HFFc6 (cell line): Measurements from ENCODE around the gene CIRBP. TPM values are rescaled to one million over a fixed set of nuclear protein-coding genes. Genes with fewer than 3 reads are reported as not detected.

Experiments
- DNase-seq: peaks from one replicate; pipeline ENCODE4 v3.0.0-alpha.2; 2018
- H3K27ac Mint-ChIP-seq: 2 replicates; pipeline ENCODE4 v1.8.0; 2020; ENCODE audit warnings: mild to moderate bottlenecking, mixed read lengths
- H3K27me3 Mint-ChIP-seq: 2 replicates; pipeline ENCODE4 v1.8.0; 2021; ENCODE audit warnings: mild to moderate bottlenecking, moderate library complexity, mixed read lengths; ENCODE audit not compliant: insufficient read depth
- H3K36me3 Mint-ChIP-seq: 2 replicates; pipeline ENCODE4 v1.8.0; 2021; ENCODE audit warnings: low read depth, mixed read lengths
- H3K4me1 Mint-ChIP-seq: 2 replicates; pipeline ENCODE4 v1.8.0; 2020; ENCODE audit warnings: low read depth, mixed read lengths
- H3K4me3 Mint-ChIP-seq: 2 replicates; pipeline ENCODE4 v1.8.0; 2020; ENCODE audit warnings: mild to moderate bottlenecking, moderate library complexity, mixed read lengths
- H3K9me3 Mint-ChIP-seq: 2 replicates; pipeline ENCODE4 v1.8.0; 2020; ENCODE audit warnings: mild to moderate bottlenecking, mixed read lengths
- total RNA-seq, 6 experiments: library from RNA; stranded (reverse); fragmentation: NEBNext Ultra II Directional; extraction: Animal tissue kit (Norgen Biotek cat#: 25700); gene quantifications; 2 replicates in 1 of 6; 3 replicates in 5 of 6; pipeline ENCODE4 v1.2.3, GENCODE V29; 2021
- TF ChIP-seq, protein P1 (sequence below): fragments of 200-600 bp; sonication (generic); IDR thresholded peaks from 2 replicates; pipeline ENCODE4 v1.5.0; 2021; ENCODE audit warnings: antibody characterized with exemption, mild to moderate bottlenecking

The CIRBP gene
- total RNA-seq, 6 experiments from 2014 or later = 160 to 243 (median 190) TPM

DNA sequence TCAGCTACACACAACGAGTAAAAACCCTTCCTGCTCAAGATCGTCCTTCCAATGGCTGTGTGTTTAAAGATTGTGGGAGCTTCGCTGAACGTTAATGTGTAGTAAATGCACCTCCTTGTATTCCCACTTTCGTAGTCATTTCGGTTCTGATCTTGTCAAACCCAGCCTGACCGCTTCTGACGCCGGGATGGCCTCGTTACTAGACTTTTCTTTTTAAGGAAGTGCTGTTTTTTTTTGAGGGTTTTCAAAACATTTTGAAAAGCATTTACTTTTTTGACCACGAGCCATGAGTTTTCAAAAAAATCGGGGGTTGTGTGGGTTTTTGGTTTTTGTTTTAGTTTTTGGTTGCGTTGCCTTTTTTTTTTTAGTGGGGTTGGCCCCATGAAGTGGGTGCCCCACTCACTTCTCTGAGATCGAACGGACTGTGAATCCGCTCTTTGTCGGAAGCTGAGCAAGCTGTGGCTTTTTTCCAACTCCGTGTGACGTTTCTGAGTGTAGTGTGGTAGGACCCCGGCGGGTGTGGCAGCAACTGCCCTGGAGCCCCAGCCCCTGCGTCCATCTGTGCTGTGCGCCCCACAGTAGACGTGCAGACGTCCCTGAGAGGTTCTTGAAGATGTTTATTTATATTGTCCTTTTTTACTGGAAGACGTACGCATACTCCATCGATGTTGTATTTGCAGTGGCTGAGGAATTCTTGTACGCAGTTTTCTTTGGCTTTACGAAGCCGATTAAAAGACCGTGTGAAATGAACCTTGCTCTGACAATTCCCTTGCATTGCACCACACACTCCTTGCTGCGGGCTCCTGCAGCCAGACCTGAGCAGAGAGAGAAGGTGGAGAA lies 3.5 kb downstream of the CIRBP start:
- peaks cover 45% of the 10 kb centered on the region for H3K36me3 Mint-ChIP-seq
- H3K27me3 Mint-ChIP-seq = peaks cover 21% of the 10 kb centered on the region
- H3K9me3 Mint-ChIP-seq = no peaks in the 10 kb centered on the region
- peak overlapping the region; percentile 65 for H3K27ac Mint-ChIP-seq
- TF ChIP-seq, protein P1, sequence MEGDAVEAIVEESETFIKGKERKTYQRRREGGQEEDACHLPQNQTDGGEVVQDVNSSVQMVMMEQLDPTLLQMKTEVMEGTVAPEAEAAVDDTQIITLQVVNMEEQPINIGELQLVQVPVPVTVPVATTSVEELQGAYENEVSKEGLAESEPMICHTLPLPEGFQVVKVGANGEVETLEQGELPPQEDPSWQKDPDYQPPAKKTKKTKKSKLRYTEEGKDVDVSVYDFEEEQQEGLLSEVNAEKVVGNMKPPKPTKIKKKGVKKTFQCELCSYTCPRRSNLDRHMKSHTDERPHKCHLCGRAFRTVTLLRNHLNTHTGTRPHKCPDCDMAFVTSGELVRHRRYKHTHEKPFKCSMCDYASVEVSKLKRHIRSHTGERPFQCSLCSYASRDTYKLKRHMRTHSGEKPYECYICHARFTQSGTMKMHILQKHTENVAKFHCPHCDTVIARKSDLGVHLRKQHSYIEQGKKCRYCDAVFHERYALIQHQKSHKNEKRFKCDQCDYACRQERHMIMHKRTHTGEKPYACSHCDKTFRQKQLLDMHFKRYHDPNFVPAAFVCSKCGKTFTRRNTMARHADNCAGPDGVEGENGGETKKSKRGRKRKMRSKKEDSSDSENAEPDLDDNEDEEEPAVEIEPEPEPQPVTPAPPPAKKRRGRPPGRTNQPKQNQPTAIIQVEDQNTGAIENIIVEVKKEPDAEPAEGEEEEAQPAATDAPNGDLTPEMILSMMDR = no peak
- H3K4me3 Mint-ChIP-seq = peak overlapping the region; percentile 50; the same call in 1 of the 2 replicates
- no peak for DNase-seq
- peaks cover 59% of the 10 kb centered on the region for H3K4me1 Mint-ChIP-seq

DNA sequence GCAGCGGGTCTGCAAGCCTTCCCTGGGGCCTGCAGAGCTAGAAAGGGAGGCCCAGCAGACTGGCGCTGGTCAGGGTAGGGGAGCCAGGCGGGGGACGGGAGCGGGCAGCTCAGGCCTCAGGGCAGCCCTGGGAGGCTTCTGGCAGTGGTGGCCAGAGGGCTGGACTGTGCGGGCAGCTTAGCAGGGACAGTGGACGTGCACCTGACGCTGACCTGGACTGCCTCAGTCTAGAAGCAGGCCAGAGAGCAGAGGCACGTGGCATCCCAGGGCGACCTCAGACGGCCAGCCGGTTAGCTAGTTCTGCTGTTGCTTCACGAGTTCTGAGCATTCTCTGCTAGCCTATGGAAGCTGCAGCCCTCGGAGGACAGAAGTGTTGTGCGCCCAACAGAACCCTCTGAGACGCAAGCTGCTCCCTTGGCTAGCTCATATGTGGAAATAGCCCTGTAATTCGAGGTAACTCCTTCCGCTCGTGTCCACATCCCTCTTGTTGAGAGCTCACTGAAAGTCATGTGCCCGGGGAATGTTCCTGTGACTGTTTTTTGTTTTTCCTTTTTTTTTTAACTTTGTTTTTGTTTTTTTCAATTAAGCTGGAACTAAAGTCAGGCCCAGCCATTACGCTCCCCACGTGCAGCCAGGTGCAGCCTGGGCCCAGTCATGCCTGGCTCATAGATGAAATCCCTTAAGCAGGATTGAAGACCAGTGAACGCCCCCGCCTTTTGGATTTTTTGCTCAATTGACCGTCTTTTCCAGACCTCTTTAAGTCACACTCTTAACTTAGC lies 4.3 kb downstream of the CIRBP start:
- Mint-ChIP-seq H3K4me1 (peaks cover 51% of the 10 kb centered on the region), H3K27ac (peak overlapping the region; percentile 66), H3K4me3 (peak overlapping the region; percentile 66), H3K9me3 (no peaks in the 10 kb centered on the region), H3K36me3 (peaks cover 45% of the 10 kb centered on the region), H3K27me3 (peaks cover 21% of the 10 kb centered on the region)
- TF ChIP-seq, protein P1 = no peak
- no peak for DNase-seq

DNA sequence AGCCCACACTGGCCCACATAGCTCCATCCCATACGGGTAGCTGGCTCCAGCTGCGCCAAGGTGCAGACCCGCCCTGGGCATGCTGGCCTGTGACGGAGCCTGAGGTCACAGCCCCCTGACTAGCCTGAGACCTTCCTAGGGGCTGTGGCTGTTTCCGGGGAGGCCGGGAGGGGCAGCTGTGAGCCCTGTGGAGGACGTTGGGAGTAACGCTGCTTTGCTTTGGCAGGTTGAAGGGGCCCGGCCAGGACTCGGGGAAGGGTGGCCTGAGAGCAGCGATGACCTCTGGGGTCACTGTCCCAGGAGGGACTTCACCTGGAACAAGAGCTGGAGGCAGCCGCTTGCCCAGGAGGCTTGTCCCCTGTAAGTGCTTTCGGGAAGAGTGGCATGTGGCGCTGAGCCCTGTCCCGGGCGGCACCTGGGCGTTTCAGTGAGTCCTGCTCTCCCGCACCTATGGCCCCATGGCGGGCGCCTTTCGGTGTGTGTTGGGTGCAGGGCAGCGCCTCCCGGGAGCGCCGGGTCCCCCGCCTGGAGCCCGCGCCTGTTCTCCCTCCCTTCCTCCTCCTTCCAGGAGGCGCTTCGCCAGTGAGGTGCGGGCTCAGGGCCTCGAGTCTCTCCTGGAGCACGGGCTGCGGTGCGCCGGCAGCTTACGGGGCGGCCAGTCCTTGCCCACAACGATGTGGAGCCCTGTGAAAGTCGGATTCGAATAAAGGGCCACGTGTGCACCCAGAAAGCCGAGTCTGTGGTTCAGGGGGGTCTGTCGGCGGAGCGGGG lies 5.1 kb downstream of the CIRBP start:
- Mint-ChIP-seq H3K4me3 (peak overlapping the region; percentile 69), H3K9me3 (no peaks in the 10 kb centered on the region), H3K27ac (peak overlapping the region; percentile 66), H3K4me1 (peaks cover 45% of the 10 kb centered on the region), H3K27me3 (peaks cover 19% of the 10 kb centered on the region), H3K36me3 (peaks cover 45% of the 10 kb centered on the region)
- TF ChIP-seq, protein P1 = no peak
- DNase-seq = no peak

- no peak for DNase-seq
- Mint-ChIP-seq H3K4me1 (peaks cover 48% of the 10 kb centered on the region), H3K4me3 (peak overlapping the region; percentile 69), H3K27ac (peak overlapping the region; percentile 61; the same call in 1 of the 2 replicates), H3K9me3 (no peaks in the 10 kb centered on the region), H3K36me3 (peaks cover 44% of the 10 kb centered on the region), H3K27me3 (peaks cover 17% of the 10 kb centered on the region)
- TF ChIP-seq, protein P1 = no peak
These were observed 5.7 kb downstream of the CIRBP start for GRCh38 chr19:1274852-1275259.

- peaks cover 44% of the 10 kb centered on the region for H3K36me3 Mint-ChIP-seq
- TF ChIP-seq, protein P1 = peak; percentile 20; the same call in 1 of the 2 replicates
- peaks cover 12% of the 10 kb centered on the region for H3K27me3 Mint-ChIP-seq
These were observed 6.3 kb downstream of the CIRBP start, which contains the start of gene FAM174C for GRCh38 chr19:1275260-1275975. Gene FAM174C (plus strand): TSS chr19:1275530. CDS start chr19:1275550, 20 bp downstream.

More at GRCh38 chr19:1275260-1275975, 6.3 kb downstream of the CIRBP start, which contains the start of gene FAM174C:
- Mint-ChIP-seq H3K4me1 (peaks cover 48% of the 10 kb centered on the region), H3K9me3 (no peaks in the 10 kb centered on the region), H3K4me3 (peak within 1 kb of the TSS; percentile 79), H3K27ac (peak within 1 kb of the TSS; percentile 83)
- DNase-seq = peak; percentile 96
